CD4-positive, alpha-beta T cell treated with Interleukin-17A for 1 hour (primary cell): ENCODE data around the gene USO1.
A peak's percentile ranks its signal among the peaks of the same experiment; 100 is the strongest.

ENCODE experiments used
- DNase-seq: peaks from one replicate; pipeline ENCODE4 v3.0.0-alpha.2; 2020

USO1 gene

GRCh38 chr4:75844151-75844662 lies 119.8 kb downstream of the USO1 start:
- DNase-seq = no peak

- no peak for DNase-seq
Measured at GRCh38 chr4:75845992-75846391, 121.6 kb downstream of the USO1 start.

- peak; percentile 61 for DNase-seq
Measured at GRCh38 chr4:75848171-75848760, 123.9 kb downstream of the USO1 start.

- DNase-seq = no peak
Measured at GRCh38 chr4:75848891-75849290, 124.5 kb downstream of the USO1 start.

GRCh38 chr4:75849461-75849860 lies 125.1 kb downstream of the USO1 start:
- no peak for DNase-seq

GRCh38 chr4:75858721-75859120 lies 134.3 kb downstream of the USO1 start:
- DNase-seq = no peak

GRCh38 chr4:75860606-75861005 lies 136.2 kb downstream of the USO1 start:
- no peak for DNase-seq
